22Rv1 (cell line): Measurements from ENCODE around the gene ACD.

Experiments
- ZFX ChIP-seq: fragments of 450-650 bp; IDR thresholded peaks from 2 replicates; pipeline ENCODE4 v1.6.1; 2017; ENCODE audit warnings: antibody characterized with exemption, borderline replicate concordance
- TF ChIP-seq, protein P1 (sequence below): fragments of 450-650 bp; IDR thresholded peaks from 2 replicates; pipeline ENCODE4 v1.5.1; 2017; ENCODE audit warnings: mild to moderate bottlenecking

DNA sequence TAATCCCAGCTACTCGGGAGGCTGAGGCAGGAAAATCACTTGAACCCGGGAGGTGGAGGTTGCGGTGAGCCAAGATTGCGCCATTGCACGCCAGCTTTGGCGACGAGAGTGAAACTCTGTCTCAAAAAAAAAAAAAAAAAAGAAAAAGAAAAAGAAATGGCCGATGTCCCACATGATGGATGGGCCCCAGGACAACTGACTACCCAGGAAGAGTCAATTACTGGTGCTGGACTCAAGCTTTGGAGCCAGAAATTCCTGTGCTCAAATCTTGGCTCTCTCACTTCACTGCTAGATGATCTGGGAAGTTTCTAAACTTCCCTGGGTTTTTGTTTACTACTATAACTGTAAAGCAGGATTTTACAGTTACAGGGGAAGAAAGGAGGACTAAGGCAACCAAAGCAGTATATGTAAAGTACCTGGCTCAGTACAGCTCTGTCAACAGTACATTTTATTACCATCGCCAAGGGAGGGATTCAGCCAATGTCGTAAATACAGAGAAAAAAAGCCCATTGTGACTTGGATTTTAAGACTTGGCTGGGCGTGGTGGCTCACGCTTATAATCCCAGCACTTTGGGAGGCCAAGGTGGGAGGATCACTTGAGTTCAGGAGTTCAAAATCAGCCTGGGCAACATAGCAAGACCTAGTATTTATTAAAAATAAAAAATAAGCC, 18.4 kb upstream of the ACD start:
- TF ChIP-seq, protein P1, sequence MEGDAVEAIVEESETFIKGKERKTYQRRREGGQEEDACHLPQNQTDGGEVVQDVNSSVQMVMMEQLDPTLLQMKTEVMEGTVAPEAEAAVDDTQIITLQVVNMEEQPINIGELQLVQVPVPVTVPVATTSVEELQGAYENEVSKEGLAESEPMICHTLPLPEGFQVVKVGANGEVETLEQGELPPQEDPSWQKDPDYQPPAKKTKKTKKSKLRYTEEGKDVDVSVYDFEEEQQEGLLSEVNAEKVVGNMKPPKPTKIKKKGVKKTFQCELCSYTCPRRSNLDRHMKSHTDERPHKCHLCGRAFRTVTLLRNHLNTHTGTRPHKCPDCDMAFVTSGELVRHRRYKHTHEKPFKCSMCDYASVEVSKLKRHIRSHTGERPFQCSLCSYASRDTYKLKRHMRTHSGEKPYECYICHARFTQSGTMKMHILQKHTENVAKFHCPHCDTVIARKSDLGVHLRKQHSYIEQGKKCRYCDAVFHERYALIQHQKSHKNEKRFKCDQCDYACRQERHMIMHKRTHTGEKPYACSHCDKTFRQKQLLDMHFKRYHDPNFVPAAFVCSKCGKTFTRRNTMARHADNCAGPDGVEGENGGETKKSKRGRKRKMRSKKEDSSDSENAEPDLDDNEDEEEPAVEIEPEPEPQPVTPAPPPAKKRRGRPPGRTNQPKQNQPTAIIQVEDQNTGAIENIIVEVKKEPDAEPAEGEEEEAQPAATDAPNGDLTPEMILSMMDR: no peak
- TF ChIP-seq ZFX: no peak
